Mesendoderm (in vitro differentiated cells): Measurements from ENCODE around the gene STEAP4.
"Not testable (repeated sequence)": the region's sequence is repeated elsewhere in the genome, so short reads cannot be mapped to it uniquely, and the experiment has no call there.

Experiments used
- DNase-seq: peaks from one replicate; pipeline ENCODE4 v3.0.0; 2013
- H2AK5ac ChIP-seq: 2 replicates; pipeline ENCODE4 v1.6.1; 2013; ENCODE audit warnings: low read length, inconsistent platforms
- H2BK120ac ChIP-seq: 2 replicates; pipeline ENCODE4 v1.6.1; 2013; ENCODE audit warnings: low read depth, mild to moderate bottlenecking, low read length, moderate library complexity, mixed read lengths
- H2BK15ac ChIP-seq: replicated peaks from 2 replicates; pipeline ENCODE4 v1.6.1; 2013; ENCODE audit warnings: low read depth, mild to moderate bottlenecking, moderate library complexity
- H2BK5ac ChIP-seq: 2 replicates; pipeline ENCODE4 v1.6.1; 2013; ENCODE audit warnings: low read length, inconsistent platforms
- H3K18ac ChIP-seq: 2 replicates; pipeline ENCODE4 v1.6.1; 2013; ENCODE audit warnings: mild to moderate bottlenecking, low read length, mixed read lengths
- H3K23ac ChIP-seq: one replicate; pipeline ENCODE4 v1.6.1; 2013; ENCODE audit warnings: low read length
- H3K27ac ChIP-seq: 2 replicates; pipeline ENCODE4 v1.5.1; 2013; ENCODE audit warnings: low read depth, mild to moderate bottlenecking, inconsistent platforms, low read length, moderate library complexity
- H3K27me3 ChIP-seq: 2 replicates; pipeline ENCODE4 v1.6.1; 2013; ENCODE audit warnings: low read length, control low read depth, mild to moderate bottlenecking, inconsistent platforms; ENCODE audit not compliant: insufficient read depth, poor library complexity
- H3K36me3 ChIP-seq: 2 replicates; pipeline ENCODE4 v1.6.1; 2013; ENCODE audit warnings: low read length, inconsistent platforms; ENCODE audit not compliant: control insufficient read depth, insufficient read depth
- H3K4ac ChIP-seq: one replicate; pipeline ENCODE4 v1.6.1; 2013; ENCODE audit warnings: low read depth, mild to moderate bottlenecking, low read length, moderate library complexity
- H3K4me1 ChIP-seq: 2 replicates; pipeline ENCODE4 v1.6.1; 2013; ENCODE audit warnings: low read depth, low read length, inconsistent platforms; ENCODE audit not compliant: control insufficient read depth
- H3K4me2 ChIP-seq: 2 replicates; pipeline ENCODE4 v1.6.1; 2013; ENCODE audit warnings: low read length
- H3K4me3 ChIP-seq: 2 replicates; pipeline ENCODE4 v1.5.1; 2013; ENCODE audit warnings: mild to moderate bottlenecking, low read length
- H3K56ac ChIP-seq: one replicate; pipeline ENCODE4 v1.6.1; 2013; ENCODE audit warnings: low read length
- H3K79me1 ChIP-seq: 2 replicates; pipeline ENCODE4 v1.6.1; 2013; ENCODE audit warnings: low read length, inconsistent platforms
- H3K79me2 ChIP-seq: 2 replicates; pipeline ENCODE4 v1.6.1; 2013; ENCODE audit warnings: mild to moderate bottlenecking, low read length; ENCODE audit not compliant: control insufficient read depth, insufficient read depth
- H3K9ac ChIP-seq: 2 replicates; pipeline ENCODE4 v1.6.1; 2013; ENCODE audit warnings: low read length, inconsistent platforms
- H4K5ac ChIP-seq: one replicate; pipeline ENCODE4 v1.6.1; 2013; ENCODE audit warnings: low read length
- H4K8ac ChIP-seq: one replicate; pipeline ENCODE4 v1.6.1; 2013; ENCODE audit warnings: low read depth, mild to moderate bottlenecking, control low read depth, low read length, moderate library complexity
- WGBS: extraction: QIAGEN DNeasy Blood & Tissue Kit; methylation state at CpG from one replicate; pipeline ENCODE4 v1.1.7; 2013; ENCODE audit warnings: low lambda C conversion rate, missing lambda C conversion rate; ENCODE audit not compliant: insufficient coverage; ENCODE audit errors: extremely low coverage; 5-methylcytosine and 5-hydroxymethylcytosine counted together

STEAP4 gene

GRCh38 chr7:88276605-88277153 is 30.0 kb downstream of the STEAP4 start:
- Histone ChIP-seq H2BK15ac (no peak overlapping the region), H2BK5ac (no peak overlapping the region), H4K8ac (no peak overlapping the region), H3K27ac (no peak overlapping the region), H3K27me3 (no peaks in the 10 kb centered on the region), H3K4me3 (no peak overlapping the region), H3K23ac (no peak overlapping the region), H3K9ac (no peak overlapping the region), H2AK5ac (no peak overlapping the region), H3K4ac (no peak overlapping the region), H3K56ac (no peak overlapping the region), H2BK120ac (no peak overlapping the region), H3K4me2 (no peak overlapping the region), H3K4me1 (no peaks in the 10 kb centered on the region), H3K79me1 (no peaks in the 10 kb centered on the region), H4K5ac (no peak overlapping the region), H3K36me3 (no peaks in the 10 kb centered on the region), H3K18ac (no peak overlapping the region), H3K79me2 (no peaks in the 10 kb centered on the region)
- WGBS = no CpG with 5 or more reads among the region's 3 CpGs
- no peak for DNase-seq

DNA sequence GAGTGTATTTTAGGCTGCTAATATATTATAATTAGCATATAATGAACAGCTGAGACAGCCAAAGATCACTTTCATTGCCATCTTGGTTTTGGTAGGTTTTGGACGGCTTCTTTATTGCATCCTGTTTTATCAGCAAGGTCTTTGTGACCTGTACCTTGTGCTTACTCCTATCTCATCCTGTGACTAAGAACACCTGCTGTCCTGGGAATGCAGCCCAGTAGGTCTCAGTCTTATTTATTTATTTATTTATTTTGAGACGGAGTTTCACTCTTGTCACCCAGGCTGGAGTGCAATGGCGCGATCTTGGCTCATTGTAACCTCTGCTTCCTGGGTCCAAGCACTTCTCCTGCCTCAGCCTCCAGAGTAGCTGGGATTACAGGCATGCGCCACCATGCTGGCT is 31.8 kb downstream of the STEAP4 start:
- not testable (repeated sequence) for H3K9ac ChIP-seq, H3K79me1 ChIP-seq, H3K4ac ChIP-seq, H3K4me3 ChIP-seq, H3K27ac ChIP-seq, H3K4me1 ChIP-seq, H3K18ac ChIP-seq, H2AK5ac ChIP-seq, H3K36me3 ChIP-seq, H2BK5ac ChIP-seq, H3K27me3 ChIP-seq, H3K23ac ChIP-seq, H2BK120ac ChIP-seq, H3K4me2 ChIP-seq, H4K8ac ChIP-seq, H3K56ac ChIP-seq, H3K79me2 ChIP-seq, H2BK15ac ChIP-seq, H4K5ac ChIP-seq
- peak; percentile 54 for DNase-seq
- WGBS = no CpG with 5 or more reads among the region's 5 CpGs

DNA sequence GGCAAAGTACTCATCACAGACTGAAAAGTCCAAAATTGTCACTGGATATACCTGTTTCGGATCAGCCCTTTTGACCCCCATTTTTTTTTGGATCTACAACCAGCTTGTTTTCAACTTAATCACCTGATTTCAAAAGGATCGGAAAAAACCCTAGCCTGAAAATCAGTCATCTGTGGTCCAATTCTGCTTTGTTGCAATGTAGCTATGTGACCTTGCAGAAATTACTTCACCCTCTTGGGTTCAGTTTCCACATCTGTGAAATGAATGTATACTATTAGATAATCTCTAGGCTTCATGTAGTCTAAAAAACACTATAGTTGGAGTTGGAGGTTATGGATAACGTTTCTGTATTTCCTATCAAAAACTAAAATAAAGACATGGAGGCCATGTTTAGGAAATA is 37.1 kb downstream of the STEAP4 start:
- Histone ChIP-seq H3K56ac (no peak overlapping the region), H3K27me3 (no peaks in the 10 kb centered on the region), H3K9ac (no peak overlapping the region), H3K4ac (no peak overlapping the region), H3K36me3 (no peaks in the 10 kb centered on the region), H3K4me2 (no peak overlapping the region), H4K8ac (no peak overlapping the region), H4K5ac (no peak overlapping the region), H3K4me1 (no peaks in the 10 kb centered on the region), H3K79me2 (no peaks in the 10 kb centered on the region), H3K18ac (no peak overlapping the region), H2BK15ac (no peak overlapping the region), H3K27ac (no peak overlapping the region), H2AK5ac (no peak overlapping the region), H3K79me1 (no peaks in the 10 kb centered on the region), H3K4me3 (no peak overlapping the region), H2BK120ac (no peak overlapping the region), H2BK5ac (no peak overlapping the region), H3K23ac (no peak overlapping the region)
- WGBS = no CpG with 5 or more reads among the region's 3 CpGs
- DNase-seq = no peak

DNA sequence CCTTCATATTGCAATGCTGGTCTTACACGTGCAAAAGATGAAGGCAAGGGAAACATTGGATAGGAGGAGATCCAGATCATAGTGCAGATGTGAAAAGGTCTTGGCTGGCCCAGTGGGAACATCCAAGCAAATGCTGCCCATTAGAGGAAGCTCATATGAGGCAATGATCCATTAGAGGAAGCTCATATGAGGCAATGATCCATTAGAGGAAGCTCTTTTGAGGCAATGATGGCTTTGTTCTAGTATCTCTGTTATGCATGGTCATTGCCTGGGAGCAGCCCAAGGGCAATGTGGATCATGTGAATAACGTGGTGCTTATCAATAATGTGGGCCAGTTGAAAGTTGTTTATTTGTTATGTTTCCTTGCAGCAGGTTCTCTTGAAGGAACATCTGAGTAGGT is 37.8 kb downstream of the STEAP4 start:
- no peak overlapping the region for H3K56ac ChIP-seq
- H3K27ac ChIP-seq = no peak overlapping the region
- H3K79me2 ChIP-seq = no peaks in the 10 kb centered on the region
- DNase-seq = no peak
- no peak overlapping the region for H3K23ac ChIP-seq
- H3K4me3 ChIP-seq = no peak overlapping the region
- H3K36me3 ChIP-seq = no peaks in the 10 kb centered on the region
- no peak overlapping the region for H4K8ac ChIP-seq
- no peaks in the 10 kb centered on the region for H3K4me1 ChIP-seq
- WGBS = no CpG with 5 or more reads among the region's 2 CpGs
- no peak overlapping the region for H2BK5ac ChIP-seq
- H2AK5ac ChIP-seq = no peak overlapping the region
- H3K18ac ChIP-seq = no peak overlapping the region
- H2BK120ac ChIP-seq = no peak overlapping the region
- no peak overlapping the region for H3K9ac ChIP-seq
- H3K4me2 ChIP-seq = no peak overlapping the region
- H2BK15ac ChIP-seq = no peak overlapping the region
- no peaks in the 10 kb centered on the region for H3K27me3 ChIP-seq
- H3K4ac ChIP-seq = no peak overlapping the region
- no peaks in the 10 kb centered on the region for H3K79me1 ChIP-seq
- H4K5ac ChIP-seq = no peak overlapping the region

GRCh38 chr7:88268051-88268450 is 38.6 kb downstream of the STEAP4 start:
- Histone ChIP-seq H3K4me3 (no peak overlapping the region), H3K4me2 (no peak overlapping the region), H3K79me1 (no peaks in the 10 kb centered on the region)

GRCh38 chr7:88267421-88267820 is 39.3 kb downstream of the STEAP4 start:
- H3K36me3 ChIP-seq = no peaks in the 10 kb centered on the region
- H2BK120ac ChIP-seq = no peak overlapping the region
- H3K4me1 ChIP-seq = no peaks in the 10 kb centered on the region
- no peaks in the 10 kb centered on the region for H3K79me1 ChIP-seq
- H3K79me2 ChIP-seq = no peaks in the 10 kb centered on the region
- H3K4me2 ChIP-seq = no peak overlapping the region
- WGBS = 100% methylated on average over 4 of the region's 4 CpGs
- no peak overlapping the region for H3K4ac ChIP-seq
- no peak overlapping the region for H2BK15ac ChIP-seq
- no peak overlapping the region for H3K56ac ChIP-seq
- H3K23ac ChIP-seq = no peak overlapping the region
- H3K18ac ChIP-seq = no peak overlapping the region
- DNase-seq = no peak
- no peak overlapping the region for H2AK5ac ChIP-seq
- H3K4me3 ChIP-seq = no peak overlapping the region
- no peak overlapping the region for H4K8ac ChIP-seq
- no peak overlapping the region for H3K27ac ChIP-seq
- no peak overlapping the region for H3K9ac ChIP-seq
- H4K5ac ChIP-seq = no peak overlapping the region
- no peaks in the 10 kb centered on the region for H3K27me3 ChIP-seq
- H2BK5ac ChIP-seq = no peak overlapping the region

More at GRCh38 chr7:88268051-88268450, 38.6 kb downstream of the STEAP4 start:
- Histone ChIP-seq H3K9ac (no peak overlapping the region), H3K18ac (no peak overlapping the region), H2AK5ac (no peak overlapping the region), H3K56ac (no peak overlapping the region), H3K79me2 (no peaks in the 10 kb centered on the region), H2BK5ac (no peak overlapping the region), H2BK120ac (no peak overlapping the region), H3K4ac (no peak overlapping the region), H3K27ac (no peak overlapping the region), H3K23ac (no peak overlapping the region), H4K8ac (no peak overlapping the region), H4K5ac (no peak overlapping the region), H2BK15ac (no peak overlapping the region), H3K27me3 (no peaks in the 10 kb centered on the region), H3K36me3 (no peaks in the 10 kb centered on the region), H3K4me1 (no peaks in the 10 kb centered on the region)
- no peak for DNase-seq
- no CpG with 5 or more reads among the region's 2 CpGs for WGBS
